ENCODE results near the gene PANK4.

PANK4 gene

DNA sequence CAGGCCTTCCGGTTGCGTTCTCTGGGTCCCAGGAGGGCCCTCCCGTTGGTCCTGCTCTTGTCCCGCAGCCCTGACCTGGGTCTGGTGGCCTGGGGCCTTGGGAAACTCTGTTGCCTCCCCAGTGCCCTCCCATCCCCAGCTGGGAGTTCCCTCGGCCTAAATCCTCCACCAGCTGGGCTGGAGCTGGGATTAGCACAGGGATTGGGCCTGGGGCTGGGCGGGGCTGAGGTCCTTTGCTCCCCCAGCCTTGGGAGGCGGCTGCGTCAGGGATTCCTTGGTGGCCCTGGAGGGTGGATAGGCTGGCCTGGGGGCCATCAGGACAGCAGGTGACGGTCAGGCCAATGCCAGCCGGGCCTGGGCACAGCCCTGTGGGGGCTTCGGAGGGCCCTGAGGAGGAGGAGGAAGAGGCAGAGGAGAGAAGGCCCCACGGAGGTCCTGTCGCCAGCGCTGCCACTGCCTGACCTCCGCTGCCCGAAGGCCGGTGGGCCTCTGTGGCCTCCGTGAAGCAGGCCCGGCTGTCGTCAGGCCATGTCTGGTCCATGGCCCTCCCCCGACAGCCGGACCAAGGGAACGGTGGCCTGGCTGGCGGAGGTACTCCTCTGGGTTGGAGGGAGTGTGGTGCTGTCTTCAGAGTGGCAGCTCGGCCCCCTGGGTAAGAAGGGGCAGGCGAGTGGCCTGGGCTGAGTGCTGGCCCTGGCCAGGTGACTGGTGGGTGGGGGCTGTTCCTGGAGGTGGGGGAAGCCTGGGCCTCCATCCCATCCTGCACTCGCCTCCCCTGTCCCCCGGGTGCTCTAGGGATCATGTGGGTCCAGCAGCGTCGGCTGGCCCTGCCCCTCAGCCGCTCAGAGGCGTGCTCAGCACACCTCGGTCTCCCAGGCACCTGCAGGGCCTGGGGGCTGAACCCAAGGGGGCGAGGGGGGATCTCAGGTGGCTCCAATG, 50.1 kb downstream of the PANK4 start, which contains the start of gene PLCH2:
TSS of gene PLCH2 (plus strand) at position 229 of the 939 bp plus-strand sequence. CDS start at position 529, 300 bp downstream.
- no peak for DNase-seq (ENCODE audit: low spot score)

DNA sequence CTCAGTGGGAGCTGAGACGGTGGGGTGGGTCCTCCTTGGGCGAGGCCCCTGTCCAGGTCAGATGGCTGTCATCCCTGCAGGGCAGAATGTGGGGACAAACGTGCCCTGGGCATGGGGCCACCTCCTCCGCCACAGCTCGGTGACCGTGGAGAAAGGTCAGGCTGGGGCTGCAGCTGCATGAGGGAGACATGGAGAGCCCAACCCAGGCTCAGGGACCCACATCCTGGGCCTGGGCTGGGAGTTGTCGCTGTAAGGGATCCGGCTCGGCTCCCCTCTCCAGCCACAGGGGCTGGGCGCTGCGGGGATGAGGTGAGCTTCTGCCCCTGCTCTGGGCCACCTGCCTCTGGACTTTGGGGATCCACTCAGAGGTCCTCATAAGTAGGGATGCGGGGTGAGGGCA, 50.8 kb downstream of the PANK4 start:
- no peak for DNase-seq (ENCODE audit: low spot score)

- DNase-seq (ENCODE audit: low spot score), result no peak
Observed at GRCh38 chr1:2474933-2475371, 51.4 kb downstream of the PANK4 start.

DNA sequence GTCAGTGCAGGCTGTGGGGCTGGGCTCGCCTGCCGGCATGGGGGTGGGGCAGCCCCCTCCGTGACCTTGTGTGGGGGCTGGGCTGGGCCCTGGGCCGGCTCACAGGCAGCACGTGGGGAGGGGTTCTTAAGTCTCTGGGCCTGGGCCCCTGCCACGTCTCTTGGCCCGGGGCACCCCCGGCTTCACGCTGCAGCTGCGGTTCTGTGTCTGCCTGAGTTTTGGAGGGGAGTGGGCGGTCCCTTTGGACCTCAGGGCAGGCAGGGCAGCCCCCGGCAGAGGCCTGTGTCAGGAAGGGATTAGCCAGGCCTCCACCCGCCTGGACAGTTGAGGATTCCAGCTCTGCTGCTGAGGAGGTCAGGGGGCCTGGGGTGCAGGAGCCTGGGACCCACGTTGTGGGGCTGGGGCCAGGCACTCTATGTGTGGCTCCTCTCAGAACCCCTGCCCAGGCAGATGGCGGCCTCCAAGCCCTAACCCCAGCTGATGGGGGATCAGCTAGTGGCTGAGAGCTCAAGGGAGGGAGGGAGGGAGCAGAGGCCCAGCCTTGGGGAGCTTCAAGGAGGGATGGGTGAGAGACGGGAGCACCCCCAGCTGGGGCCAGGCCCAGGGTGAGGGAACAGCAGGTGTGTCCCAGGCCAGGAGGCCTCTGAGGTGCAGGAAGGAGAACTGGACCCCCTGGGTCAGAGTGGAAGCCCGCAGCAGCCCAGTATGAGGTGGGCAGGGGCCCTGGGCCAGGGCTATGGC, 52.1 kb downstream of the PANK4 start:
- DNase-seq (ENCODE audit: low spot score), result no peak

DNA sequence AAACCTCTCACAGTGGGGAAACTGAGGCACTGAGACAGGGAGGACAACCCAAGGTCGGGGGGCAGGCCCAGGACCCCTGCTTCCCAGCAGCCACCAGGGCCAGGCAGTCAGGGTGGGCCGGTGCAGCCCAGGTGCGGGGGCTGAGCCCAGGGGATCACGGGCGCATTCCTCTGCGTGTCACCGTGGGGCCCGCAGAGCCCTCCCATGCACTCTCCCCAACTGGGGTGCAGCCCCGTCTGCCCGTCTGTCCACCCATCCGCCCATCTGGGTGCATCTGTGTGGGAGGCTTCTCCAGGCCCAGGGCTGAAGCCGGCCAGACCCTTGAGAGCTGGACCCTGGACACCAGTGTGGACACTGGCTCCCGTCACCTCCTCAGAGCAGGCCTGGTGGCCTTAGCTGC, 53.2 kb downstream of the PANK4 start:
- DNase-seq (ENCODE audit: low spot score), result no peak

DNA sequence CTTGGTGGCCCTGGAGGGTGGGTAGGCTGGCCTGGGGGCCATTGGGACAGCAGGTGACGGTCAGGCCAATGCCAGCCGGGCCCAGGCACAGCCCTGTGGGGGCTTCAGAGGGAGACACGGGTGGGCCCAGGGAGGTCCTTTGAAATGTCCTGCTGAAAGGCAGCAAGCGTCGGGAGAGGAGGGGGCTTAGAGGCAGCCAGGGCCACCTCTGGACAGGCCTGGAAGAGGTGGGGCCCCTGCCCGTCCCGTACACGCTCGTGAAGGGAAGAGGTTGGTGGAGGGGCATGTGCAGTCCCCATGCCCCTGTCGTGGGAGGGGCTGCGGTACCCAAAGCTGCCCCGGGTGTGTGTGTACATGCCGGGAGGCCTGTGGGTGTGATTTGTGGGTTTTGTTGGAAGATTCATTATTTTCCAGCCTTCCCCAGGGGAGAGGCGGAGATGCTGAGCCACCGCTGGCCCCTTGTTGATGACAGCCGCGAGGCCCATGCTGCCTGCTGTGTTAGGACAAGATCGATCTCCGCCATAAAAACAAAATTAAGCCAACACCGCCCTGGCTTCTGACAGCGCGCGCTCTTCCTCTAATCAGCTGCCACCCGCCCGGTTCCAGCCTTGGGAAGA, 53.7 kb downstream of the PANK4 start:
- DNase-seq (ENCODE audit: low spot score), result no peak

DNA sequence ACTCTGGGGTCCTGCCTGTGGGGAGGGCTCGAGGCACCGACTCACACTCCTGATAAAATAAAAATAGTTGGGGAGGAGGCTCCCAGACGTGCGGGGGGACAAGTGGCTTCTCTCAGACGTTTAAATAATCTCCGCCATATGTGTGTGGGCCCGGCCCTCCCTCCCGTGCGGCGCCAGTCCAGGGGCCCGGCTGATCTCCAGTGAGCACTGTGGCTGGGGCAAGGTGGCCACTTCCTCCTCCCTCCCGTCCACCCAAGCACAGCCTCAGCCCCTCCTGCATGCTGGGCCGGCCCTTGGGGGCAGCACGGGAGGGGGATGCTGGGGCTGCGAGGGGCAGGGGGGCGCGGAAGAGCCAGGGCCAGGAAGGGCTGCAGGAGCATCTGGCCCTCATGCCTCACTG, 54.3 kb downstream of the PANK4 start:
- no peak for DNase-seq (ENCODE audit: low spot score)

DNA sequence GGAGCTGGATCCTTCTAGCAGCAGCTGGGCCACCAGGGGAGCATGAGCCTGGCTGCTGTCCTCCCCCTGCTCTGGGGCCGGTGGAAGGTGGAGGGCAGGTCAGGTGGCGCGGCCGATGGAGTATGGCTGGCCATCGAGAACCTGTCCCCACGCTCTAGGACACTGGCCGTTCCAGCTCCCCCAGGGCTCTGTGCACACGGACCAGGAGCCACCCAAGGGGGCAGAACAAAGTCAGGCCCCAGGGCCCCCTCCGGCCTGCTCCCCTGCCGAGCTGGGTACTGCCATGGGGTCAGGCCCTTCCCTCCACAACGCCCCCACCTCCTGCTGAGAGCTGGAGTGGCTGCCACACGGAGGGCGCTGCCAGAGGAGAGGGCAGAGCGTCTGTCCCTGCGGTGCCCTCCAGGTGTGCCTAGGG, 54.8 kb downstream of the PANK4 start:
- no peak for DNase-seq (ENCODE audit: low spot score)

DNA sequence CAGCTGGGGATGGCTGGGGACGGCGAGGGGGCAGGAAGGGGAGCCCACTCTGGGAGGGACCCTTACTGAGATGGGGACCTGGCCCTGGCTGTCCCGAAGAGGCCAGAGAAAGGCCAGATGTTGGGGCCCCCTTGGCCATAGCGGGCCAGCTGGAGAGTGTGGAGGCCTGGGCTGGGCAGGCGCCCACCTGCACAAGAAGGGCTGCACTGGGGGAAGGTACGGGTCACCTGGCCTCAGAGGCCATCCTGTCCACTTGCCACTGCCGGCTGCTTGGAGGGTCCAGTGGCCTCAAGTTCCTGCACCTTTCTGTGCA, 55.3 kb downstream of the PANK4 start:
- DNase-seq (ENCODE audit: low spot score), result no peak

DNA sequence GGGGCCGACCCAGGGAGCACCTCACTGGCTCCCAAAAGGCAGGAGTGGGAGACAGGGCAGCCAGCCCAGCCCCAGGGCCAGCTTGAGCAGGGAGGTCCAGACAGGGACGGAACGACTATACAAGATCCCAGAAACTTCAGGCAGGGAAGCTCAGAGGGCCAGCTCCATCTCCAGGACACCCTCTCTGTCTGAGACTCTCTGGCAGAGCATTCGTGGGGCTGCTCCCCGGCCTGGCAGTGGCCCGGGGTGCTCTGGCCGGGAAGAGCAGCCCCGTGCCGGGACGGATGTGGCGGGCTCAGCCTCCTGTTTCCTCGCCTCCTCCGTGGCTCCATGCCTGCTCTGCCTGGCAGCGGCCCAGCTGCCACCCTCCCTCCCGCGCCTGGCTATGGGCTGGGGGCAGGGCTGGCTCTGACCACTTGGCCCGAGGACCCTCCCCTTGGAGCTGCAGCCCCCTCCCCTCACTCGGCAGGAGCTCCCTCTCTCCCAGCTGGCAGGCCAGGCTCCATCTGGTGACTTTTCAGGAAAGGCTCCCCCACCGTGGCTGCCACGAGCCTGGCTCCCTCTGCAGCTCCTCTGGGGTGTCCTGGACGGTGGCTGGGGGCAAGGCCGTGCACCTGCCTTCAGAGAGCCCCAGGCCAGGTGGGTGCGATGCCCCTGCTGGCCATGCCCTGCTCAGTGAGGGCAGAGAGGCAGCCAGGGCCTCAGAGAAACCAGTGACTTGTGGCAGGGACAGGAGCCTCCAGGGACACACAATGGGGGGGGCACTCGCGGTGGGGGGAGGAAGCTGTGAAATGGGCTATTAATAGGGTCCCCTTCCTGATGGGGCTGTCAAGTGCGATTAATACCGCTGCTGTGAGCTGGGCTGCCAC, 55.9 kb downstream of the PANK4 start:
- no peak for DNase-seq (ENCODE audit: low spot score)

- DNase-seq (ENCODE audit: low spot score), result no peak
Observed at GRCh38 chr1:2469103-2469940, 57.1 kb downstream of the PANK4 start.

DNA sequence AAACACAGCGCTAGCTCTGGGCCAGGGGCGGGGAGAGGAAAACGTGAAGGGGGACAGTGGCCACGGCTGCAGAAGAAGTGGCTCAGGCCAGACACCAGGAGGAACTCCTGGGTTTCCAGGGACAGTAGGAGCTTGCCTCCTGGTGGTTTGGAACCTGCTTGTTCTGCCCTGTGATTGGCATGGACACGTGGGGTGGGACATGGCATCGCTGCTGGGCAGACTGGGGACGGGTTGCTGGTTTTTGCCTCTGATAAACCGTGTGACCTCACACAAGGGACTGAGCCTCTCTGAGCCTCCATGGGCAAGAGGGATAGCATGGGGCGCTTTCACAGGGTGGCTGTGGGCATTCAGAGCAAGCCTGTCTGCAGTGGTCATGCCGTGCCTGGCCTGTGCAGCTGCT, 57.9 kb downstream of the PANK4 start:
- DNase-seq (ENCODE audit: low spot score), result no peak

GRCh38 chr1:2468041-2468472, 58.3 kb downstream of the PANK4 start:
- no peak for DNase-seq (ENCODE audit: low spot score)

GRCh38 chr1:2466958-2467554, 59.3 kb downstream of the PANK4 start:
- DNase-seq (ENCODE audit: low spot score), result no peak

- no peak for DNase-seq (ENCODE audit: low spot score)
Observed at GRCh38 chr1:2466270-2466665, 60.1 kb downstream of the PANK4 start.

GRCh38 chr1:2465371-2466269, 60.8 kb downstream of the PANK4 start:
- no peak for DNase-seq (ENCODE audit: low spot score)

DNA sequence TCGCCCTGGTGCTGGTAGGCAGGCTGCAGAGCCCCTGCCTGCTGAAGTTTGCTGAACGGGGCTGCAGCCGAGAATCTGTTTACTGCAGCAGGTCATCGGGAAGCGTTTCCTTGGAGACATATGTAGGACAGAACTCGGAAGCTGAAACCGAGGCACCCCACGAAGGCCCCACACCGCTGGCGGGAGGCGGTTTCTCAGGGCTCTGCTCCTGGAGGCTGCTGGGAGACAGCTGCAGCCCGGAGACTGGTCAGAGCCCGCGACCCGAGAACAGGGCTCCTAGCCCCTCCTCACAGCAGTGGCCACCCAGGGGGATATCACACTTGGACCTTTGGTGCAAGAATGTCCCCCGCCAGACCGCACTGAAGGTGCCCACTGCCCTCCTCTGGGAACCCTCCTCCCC, 63.0 kb downstream of the PANK4 start:
- no peak for DNase-seq (ENCODE audit: low spot score)

DNA sequence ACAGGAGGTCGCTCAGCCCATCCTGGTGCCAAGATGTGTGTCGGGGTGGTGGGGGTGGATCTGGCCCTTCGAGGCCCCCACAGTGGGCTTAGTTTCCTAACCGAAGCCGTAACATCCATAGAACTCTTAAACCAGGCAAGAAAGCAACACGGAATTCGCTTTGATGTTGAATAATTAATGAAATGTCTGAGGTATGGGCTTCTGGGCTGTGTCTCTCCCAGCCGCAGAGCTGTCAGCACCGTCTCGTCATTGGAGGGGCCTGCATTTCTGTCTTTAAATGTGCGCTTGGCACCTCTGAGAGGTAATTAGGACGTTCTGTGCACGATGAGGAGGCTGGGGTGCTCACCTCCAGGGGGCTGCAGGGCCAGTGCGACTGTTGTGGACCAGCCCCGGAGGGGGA, 63.6 kb downstream of the PANK4 start:
- DNase-seq (ENCODE audit: low spot score), result no peak

GRCh38 chr1:2460996-2461751, 65.2 kb downstream of the PANK4 start:
- no peak for DNase-seq (ENCODE audit: low spot score)
